CD4-positive, alpha-beta T cell treated with Interleukin-10 for 1 hour (primary cell): ENCODE data around the gene ATP2A3.
A peak's percentile ranks its signal among the peaks of the same experiment; 100 is the strongest.

Experiments
- DNase-seq: peaks from one replicate; pipeline ENCODE4 v3.0.0-alpha.2; 2020

ATP2A3 gene

DNA sequence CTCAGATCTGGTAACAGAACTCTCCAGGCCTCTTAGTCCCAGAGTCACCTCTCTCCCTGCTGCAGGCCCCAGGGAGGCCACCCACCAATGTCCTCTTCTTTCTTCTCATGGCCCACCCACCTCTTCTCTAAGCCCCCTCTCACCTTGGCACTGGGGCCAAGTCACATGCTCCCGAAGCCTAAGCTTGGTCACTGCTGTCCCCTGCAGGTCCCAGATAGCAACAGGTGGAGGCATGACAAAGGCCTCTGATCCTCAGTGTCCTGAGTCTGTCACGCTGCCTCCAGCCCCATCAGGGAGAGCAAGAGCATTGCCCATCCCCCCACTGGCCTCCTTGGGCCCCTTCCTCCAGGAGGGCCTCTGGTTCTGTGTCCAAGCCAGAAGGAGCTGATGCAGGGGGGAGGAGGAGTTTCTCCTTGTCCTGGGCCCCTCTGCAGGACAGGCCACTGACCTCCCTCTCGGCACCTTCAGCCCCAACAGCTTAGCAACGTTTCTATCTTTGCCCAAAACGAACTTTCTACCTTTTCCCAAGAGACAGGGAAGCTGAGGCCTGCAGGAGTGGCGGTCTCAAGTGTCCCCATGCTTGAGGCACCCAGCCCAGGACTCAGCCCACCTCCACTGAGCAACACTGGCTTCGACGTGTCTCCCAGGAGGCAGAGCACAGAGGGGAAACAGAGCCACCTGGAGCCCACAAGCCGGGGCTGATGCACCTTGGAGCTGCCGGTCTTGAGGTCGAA lies 56.6 kb downstream of the ATP2A3 start:
- DNase-seq = no peak

DNA sequence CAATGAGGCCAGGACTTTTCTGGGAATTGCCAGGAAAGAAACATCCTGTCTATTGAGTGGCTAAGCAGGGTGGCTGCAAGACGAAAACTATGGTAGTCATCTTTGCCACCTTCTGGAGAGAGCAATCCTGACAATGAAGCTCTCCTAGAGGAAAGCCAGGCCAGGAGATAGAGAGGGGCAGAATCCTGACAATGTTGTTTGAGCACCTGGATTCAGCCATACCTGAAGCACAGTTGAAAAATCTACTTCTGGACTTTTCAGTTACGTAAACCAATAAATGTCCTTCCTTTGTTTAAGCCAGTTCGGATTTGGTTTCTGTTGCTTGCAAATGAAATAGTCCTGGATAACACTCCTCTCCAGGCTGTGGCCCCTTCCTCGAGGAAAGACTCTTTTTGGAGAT lies 57.4 kb downstream of the ATP2A3 start:
- no peak for DNase-seq

DNA sequence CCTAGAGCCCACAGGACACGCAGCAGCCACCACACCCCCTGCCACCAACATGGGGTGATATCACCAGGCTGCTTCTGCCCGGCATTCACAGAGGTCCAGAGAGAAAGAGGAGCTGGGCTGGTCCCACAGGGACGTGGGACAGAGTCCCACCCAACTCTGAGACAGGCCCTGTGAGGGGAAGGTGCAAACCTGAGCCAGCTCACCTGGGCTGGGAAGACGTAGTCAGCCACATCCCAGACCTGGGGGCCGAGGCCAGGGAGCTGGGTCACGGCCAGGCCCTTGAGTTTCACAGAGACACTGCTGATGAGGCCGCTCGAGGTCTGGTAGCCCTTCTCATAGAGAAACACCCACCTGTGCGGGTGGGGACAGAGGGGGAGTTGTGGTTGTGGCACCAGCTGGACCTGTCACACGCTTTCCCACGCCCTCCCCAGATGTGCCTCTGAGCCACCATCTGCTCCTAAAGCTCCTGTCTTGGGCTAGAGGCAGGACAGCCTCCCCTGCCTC lies 59.2 kb downstream of the ATP2A3 start:
- no peak for DNase-seq

- DNase-seq = no peak
Observed at GRCh38 chr17:3904501-3904900, 59.7 kb downstream of the ATP2A3 start.

- DNase-seq = no peak
Observed at GRCh38 chr17:3903881-3904290, 60.4 kb downstream of the ATP2A3 start.

DNA sequence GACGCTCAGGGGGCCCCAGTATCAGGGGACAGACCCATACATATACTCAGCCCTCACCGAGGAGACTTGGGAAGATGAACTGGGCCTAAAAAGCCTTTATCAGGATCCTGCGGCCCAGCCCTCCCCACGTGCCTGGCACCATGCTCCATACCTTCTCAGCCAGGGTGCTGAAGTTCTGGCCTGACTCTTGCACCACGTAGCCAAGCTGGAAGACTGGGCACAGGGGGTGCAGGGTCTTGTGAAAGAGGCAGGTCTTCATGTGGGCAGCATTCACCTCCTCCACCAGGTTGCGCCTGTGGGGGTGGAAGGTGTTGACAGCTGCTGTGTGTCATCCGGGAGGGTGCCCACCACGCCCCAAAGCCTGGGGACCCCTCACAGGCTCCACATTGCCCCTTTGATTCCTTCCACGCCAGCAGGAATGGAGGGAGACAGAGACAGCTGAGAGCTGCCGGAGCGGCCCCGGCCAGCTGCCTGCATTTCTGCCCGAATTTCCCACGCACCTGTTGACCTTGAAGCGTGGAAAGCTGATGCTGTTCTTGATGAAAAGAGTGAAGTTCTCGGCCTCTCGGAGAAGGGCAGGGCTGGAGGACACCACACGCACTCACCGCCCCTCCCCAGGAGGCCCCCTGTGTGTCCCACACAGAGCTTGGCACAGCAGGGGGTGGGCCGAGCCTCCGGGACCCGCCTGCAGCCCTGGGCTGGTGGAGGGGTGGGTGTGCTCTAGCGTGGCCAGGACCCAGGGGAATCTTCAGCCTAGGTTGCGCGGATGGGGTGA lies 61.0 kb downstream of the ATP2A3 start:
- no peak for DNase-seq

DNA sequence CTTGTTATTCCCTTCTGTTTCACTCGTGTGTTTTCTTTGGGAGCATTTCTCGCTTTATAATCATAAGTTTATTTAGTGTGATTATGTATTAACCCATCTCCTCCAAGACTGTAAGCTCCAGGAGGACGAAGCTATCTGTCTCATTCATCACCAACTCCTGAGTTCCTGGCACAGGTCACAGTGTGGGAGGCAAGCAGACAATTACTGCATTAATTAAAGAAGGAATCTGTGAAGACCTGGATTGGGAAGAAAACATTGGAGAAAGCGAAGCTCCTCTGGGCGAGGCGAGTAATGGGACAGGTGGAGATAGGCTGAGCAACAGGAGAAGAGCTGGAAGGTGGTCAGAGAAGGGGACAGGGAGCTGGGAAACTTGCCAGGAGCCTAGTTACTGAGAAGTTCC lies 63.6 kb downstream of the ATP2A3 start:
- no peak for DNase-seq

DNA sequence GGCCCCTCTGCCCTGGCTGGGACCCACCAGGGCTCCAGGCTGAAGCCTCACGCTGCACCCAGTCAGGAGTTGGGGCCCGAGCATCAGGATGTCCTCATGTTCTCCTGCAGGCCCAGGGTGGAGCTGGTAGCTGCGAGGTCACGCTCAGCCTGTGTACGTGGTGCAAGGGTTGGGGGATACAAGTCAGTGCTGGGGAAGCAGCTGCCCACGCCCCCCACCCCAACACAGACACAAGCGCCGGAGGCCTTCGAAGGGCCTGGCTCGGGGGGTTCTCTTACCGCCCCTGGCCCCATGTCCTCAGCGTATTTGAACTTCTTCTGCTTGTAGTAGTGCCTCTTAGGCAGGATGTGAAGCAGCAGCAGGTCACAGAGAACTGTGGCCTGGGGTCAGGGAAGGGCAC lies 66.5 kb downstream of the ATP2A3 start:
- no peak for DNase-seq

DNA sequence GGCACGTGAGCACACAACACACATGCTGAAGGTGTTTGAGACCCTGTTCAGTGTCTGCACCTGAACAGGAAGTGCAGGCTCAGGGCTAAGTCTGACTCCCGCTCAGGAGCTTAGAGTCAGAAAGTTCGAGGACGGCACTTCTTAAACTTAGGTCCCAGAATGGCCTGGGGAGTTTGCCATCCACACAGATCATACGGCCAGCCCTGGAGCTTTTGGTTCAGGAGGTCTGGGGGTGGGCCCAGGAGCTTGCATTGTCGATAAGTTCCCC lies 67.3 kb downstream of the ATP2A3 start:
- DNase-seq = no peak

DNA sequence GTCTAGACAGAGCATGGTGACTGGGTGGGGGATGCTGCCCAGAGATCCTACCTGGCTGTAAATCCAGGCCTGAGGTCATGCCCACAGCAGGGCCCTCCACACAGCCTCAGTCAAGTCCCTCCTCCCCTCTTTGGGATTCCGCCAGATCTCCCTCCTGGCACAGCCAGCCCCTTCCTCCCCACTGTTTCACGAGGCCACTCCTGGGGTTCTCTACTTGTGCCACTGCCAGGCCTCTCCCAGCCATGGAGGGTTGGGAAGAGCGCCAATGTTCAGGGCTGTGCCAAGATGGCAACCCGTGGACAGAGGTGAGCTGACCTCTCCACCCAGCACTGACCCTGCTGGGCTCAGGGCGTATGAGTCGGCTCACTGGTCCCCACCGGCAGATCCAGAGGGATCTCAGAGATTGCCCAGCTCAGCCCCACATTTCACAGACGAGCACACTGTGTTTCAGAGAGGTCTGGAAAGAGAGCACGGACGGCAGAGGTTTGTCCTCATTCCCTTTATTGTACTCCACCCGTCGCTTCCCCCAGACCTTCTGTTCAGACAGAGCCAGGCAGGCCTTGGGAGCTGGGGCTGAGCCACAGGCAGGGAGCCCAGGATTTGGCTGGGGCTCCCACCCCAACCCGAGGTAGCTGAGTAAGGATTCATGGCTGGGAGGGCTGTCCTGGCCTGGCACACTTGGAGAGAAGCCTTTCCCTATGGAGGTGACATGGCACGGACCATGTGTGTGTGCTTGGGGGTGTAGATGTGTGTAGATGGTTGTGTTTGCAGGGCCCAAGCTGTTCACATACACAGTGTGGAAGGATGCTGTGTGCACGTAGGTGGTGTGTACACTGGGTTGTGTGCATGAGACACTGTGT lies 67.9 kb downstream of the ATP2A3 start:
- no peak for DNase-seq

- DNase-seq = no peak
Observed at GRCh38 chr17:3895354-3895753, 68.9 kb downstream of the ATP2A3 start.

DNA sequence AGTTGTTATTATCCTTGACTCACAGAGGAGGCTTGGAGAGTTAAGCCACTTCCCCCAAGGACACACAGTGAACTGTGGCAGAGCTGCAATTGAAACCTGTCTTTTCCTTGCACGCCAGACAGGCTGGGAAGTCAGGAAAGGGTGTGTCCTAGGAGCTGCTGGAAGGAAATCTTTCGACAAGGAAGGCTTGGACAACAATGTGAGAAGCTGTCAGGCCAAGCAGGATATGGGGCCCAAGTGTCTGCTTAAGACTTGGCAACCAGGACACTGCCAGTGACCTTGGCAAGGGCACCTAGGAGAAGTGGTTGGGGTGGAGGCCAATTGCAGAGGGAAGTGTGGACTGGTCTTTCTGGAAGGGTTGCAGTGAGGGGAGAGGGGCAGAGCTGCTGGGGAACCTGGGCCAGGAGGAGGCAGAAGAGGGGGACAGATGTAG lies 69.3 kb downstream of the ATP2A3 start:
- DNase-seq = no peak

GRCh38 chr17:3894188-3894587 lies 70.0 kb downstream of the ATP2A3 start:
- DNase-seq = no peak

GRCh38 chr17:3893720-3894116 lies 70.5 kb downstream of the ATP2A3 start:
- DNase-seq = no peak

GRCh38 chr17:3893003-3893719 lies 71.1 kb downstream of the ATP2A3 start, which contains the start of gene CAMKK1:
CAMKK1 (minus strand) TSS chr17:3893053; CDS start chr17:3885687, 7,366 bp downstream.
- peak; percentile 91 for DNase-seq

DNA sequence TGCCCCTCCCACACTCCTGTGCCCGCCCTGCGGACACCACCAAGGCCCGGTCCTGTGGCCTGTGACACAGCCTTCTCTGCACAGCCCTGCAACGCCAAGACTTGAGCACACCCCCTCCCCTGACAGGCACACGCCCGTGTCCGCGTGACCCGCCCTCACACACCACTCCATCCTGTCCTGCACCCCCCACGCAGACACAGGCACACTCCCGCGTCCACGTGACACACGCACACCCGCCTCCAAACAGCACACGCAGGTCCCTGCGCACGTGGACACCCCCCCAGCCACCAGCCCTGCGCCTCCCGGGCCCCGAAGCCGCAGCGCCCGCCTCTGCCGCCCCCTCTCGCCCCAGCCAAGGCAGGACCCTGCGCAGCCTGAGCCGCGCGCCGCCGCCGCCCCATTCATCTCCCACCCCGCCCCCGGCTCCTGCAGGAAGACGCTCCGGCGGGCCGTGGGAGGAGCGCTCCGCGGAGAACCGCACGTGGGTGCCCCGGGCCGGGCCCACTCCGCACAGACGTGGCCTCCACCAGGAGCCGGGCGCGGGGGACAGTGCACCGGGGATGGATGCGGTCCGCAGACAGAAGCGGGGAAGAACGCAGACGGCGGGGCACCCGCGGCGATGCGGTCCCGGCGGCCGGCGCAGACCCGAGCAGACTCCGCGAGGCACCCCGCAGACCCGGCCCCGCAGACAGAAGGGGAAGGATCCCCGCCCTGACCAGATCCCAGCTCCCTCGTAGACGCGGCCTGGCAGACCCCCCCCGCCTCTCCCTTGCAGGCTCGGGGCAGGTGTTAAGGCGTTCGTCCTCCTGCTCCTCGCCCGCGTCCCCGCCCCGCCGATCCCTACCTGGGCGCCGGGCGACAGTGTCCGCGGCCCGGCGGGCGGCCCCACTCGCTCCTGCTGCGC lies 71.9 kb downstream of the ATP2A3 start:
- peak; percentile 84 for DNase-seq

DNA sequence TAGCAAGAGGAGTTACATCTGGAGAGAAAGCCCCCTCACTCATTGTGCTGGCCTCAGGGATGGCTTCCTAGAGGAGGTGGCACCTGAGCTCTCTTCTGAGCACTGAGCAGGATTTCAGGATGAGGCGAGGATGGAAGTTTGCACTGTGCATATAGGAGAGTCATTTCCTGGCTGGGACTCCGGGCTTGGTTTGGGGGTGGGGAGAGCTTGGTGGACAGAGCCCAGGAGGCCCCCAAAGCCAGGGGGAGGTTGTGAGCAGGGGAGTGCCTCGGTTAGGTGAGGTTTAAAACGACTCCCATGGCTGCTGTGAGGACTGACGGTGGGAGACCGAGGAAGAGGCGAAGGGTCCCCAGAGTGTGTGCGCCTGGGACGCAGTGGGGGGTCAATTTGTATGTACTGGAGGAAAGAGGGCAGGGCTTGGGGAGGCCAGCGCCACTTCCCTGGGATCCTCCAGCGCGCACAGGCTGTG lies 72.6 kb downstream of the ATP2A3 start:
- DNase-seq = no peak

- DNase-seq = no peak
Observed at GRCh38 chr17:3890878-3891219, 73.4 kb downstream of the ATP2A3 start.

- no peak for DNase-seq
Observed at GRCh38 chr17:3890082-3890877, 74.0 kb downstream of the ATP2A3 start.

- no peak for DNase-seq
Observed at GRCh38 chr17:3889325-3890012, 74.8 kb downstream of the ATP2A3 start.
